ENCODE data around the gene CHGA.

The CHGA gene

GRCh38 chr14:92929689-92930608 lies 7.0 kb downstream of the CHGA start:
- in situ Hi-C loops (cut with MboI; ENCODE audit: low sequenced_read_pairs): no loop called here

- in situ Hi-C loops (cut with MboI; ENCODE audit: low sequenced_read_pairs): no loop called here
Observed at GRCh38 chr14:92930737-92931602, 8.0 kb downstream of the CHGA start.

GRCh38 chr14:92931681-92932447 lies 8.9 kb downstream of the CHGA start:
- in situ Hi-C loops (cut with MboI; ENCODE audit: low sequenced_read_pairs): no loop called here

- in situ Hi-C loops (cut with MboI; ENCODE audit: low sequenced_read_pairs): no loop called here
Observed at GRCh38 chr14:92932448-92933395, 9.8 kb downstream of the CHGA start.

- in situ Hi-C loops (cut with MboI; ENCODE audit: low sequenced_read_pairs): no loop called here
Observed at GRCh38 chr14:92933481-92933880, 10.5 kb downstream of the CHGA start.

- in situ Hi-C loops (cut with MboI; ENCODE audit: low sequenced_read_pairs): no loop called here
Observed at GRCh38 chr14:92934196-92935085, 11.5 kb downstream of the CHGA start.

- in situ Hi-C loops (cut with MboI; ENCODE audit: low sequenced_read_pairs): no loop called here
Observed at GRCh38 chr14:92935446-92935845, 12.5 kb downstream of the CHGA start.

- in situ Hi-C loops (cut with MboI; ENCODE audit: low sequenced_read_pairs): no loop called here
Observed at GRCh38 chr14:92936085-92936484, 13.1 kb downstream of the CHGA start.

GRCh38 chr14:92937051-92937937 lies 14.3 kb downstream of the CHGA start:
- in situ Hi-C loops (cut with MboI; ENCODE audit: low sequenced_read_pairs): no loop called here

GRCh38 chr14:92938235-92938875 lies 15.4 kb downstream of the CHGA start:
- in situ Hi-C loops (cut with MboI; ENCODE audit: low sequenced_read_pairs): no loop called here

- in situ Hi-C loops (cut with MboI; ENCODE audit: low sequenced_read_pairs): no loop called here
Observed at GRCh38 chr14:92938890-92939671, 16.1 kb downstream of the CHGA start.

- in situ Hi-C loops (cut with MboI; ENCODE audit: low sequenced_read_pairs): no loop called here
Observed at GRCh38 chr14:92939699-92940098, 16.7 kb downstream of the CHGA start.

- in situ Hi-C loops (cut with MboI; ENCODE audit: low sequenced_read_pairs): no loop called here
Observed at GRCh38 chr14:92940543-92940942, 17.6 kb downstream of the CHGA start.

GRCh38 chr14:92941531-92941930 lies 18.6 kb downstream of the CHGA start:
- in situ Hi-C loops (cut with MboI; ENCODE audit: low sequenced_read_pairs): no loop called here

- in situ Hi-C loops (cut with MboI; ENCODE audit: low sequenced_read_pairs): no loop called here
Observed at GRCh38 chr14:92942136-92942535, 19.2 kb downstream of the CHGA start.

- in situ Hi-C loops (cut with MboI; ENCODE audit: low sequenced_read_pairs): no loop called here
Observed at GRCh38 chr14:92942576-92942975, 19.6 kb downstream of the CHGA start.
